Measurements from ENCODE around the gene PLVAP.

DNA sequence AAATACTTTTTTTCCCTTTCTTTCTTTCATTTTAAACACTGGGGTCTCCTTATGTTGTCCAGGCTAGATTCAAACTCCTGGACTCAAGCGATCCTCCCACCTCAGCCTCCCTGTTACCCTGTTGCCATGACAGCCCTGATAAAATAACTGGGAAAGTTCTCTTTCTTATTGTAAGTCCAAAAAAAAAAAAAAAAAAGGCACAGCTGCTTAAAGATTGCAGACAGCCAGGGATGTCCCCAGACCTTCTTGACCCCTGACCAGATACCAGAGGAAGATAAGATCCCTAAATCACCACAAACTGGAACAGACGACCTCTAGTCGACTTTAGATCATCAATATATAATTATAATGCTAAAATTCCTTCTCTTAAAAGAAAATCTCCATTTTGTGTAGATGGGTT is 41.6 kb upstream of the PLVAP start:
- TF ChIP-seq MYNN (tag by site-specific recombination; IDR thresholded peaks at IDR 0.05; ENCODE audit: borderline replicate concordance) (no peak), ZNF747 (tag by site-specific recombination; IDR thresholded peaks at IDR 0.05) (no peak), ZNF10 (tag by site-specific recombination; IDR thresholded peaks at IDR 0.05) (no peak), ZNF624 (tag by site-specific recombination; IDR thresholded peaks at IDR 0.05) (no peak)
- TF ChIP-seq, protein P1, sequence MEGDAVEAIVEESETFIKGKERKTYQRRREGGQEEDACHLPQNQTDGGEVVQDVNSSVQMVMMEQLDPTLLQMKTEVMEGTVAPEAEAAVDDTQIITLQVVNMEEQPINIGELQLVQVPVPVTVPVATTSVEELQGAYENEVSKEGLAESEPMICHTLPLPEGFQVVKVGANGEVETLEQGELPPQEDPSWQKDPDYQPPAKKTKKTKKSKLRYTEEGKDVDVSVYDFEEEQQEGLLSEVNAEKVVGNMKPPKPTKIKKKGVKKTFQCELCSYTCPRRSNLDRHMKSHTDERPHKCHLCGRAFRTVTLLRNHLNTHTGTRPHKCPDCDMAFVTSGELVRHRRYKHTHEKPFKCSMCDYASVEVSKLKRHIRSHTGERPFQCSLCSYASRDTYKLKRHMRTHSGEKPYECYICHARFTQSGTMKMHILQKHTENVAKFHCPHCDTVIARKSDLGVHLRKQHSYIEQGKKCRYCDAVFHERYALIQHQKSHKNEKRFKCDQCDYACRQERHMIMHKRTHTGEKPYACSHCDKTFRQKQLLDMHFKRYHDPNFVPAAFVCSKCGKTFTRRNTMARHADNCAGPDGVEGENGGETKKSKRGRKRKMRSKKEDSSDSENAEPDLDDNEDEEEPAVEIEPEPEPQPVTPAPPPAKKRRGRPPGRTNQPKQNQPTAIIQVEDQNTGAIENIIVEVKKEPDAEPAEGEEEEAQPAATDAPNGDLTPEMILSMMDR (tag by site-specific recombination; IDR thresholded peaks at IDR 0.05) = no peak
- TF ChIP-seq, protein P2, sequence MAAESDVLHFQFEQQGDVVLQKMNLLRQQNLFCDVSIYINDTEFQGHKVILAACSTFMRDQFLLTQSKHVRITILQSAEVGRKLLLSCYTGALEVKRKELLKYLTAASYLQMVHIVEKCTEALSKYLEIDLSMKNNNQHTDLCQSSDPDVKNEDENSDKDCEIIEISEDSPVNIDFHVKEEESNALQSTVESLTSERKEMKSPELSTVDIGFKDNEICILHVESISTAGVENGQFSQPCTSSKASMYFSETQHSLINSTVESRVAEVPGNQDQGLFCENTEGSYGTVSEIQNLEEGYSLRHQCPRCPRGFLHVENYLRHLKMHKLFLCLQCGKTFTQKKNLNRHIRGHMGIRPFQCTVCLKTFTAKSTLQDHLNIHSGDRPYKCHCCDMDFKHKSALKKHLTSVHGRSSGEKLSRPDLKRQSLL (tag by site-specific recombination; IDR thresholded peaks at IDR 0.05) = no peak

All from HEK293 (cell line).